HG03066 (cell line): ENCODE data around the gene JUND.
A peak's percentile ranks its signal among the peaks of the same experiment; 100 is the strongest.

Experiments used
- ATAC-seq: cut with Tn5 transposase; IDR thresholded peaks from one replicate; pipeline ENCODE4 v1.9.1; 2021; ENCODE audit warnings: low read depth; ENCODE audit not compliant: unreplicated experiment

JUND gene

DNA sequence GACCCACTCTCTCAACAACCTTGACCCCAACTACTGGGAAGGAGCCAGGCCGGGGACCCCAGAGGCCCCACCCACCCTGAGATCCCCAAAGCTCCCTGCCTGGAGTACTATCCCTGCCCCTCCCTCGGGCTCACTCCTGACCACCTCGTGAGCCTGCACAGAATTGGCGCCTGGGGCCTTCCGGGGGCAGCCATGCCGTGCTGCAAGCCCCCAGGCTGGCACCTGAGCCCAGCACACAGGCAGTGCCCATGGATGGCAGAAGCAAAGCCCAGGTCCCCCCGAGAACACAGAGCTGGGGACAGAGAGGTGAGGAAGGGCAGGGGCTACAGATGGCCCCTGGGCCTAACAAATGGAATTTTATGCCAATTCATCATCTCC is 27.5 kb upstream of the JUND start:
- ATAC-seq, result no peak

DNA sequence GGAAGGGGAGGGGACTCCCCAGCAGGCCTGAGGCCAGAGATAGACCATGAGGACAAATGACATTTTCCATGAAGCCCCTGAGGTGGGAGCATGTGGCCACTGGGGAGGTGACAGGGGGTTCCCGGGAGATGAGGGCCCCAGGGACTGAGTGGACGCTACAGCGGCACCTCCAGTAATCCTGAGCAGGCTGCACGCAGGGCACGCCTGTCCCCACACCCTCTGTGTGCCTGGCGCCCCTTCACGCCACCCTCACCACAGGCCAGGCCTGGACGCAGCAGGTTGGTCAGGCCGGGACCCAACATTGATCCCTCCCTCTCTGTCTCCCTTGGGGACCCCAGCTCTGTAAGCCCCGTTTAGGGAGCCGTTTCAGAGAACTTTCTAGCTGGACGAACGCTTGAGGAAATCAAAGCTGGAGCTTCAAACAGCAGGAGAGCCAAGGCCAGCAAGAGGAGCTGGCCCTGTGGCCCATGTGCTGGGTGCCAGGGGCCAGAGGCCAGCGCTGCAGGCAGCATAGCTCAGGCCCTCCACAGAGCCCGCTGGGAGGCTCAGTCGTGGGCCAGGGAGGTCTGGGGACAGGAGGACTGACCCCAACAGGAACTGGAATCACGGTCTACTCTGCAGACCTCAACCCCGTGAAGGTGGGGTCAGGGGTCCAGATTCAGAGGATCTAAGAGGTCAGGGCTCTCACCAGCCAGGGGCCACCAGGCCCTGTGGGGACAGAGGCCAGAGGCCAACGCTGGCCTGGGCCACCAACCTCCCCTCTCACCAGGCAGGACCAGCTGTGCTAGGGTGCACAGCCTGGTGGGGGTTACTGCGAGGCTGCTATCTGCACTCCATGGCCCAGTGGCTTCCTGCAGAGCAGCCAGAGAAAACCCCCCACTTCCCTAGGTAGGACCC is 26.9 kb upstream of the JUND start:
- ATAC-seq, result no peak

DNA sequence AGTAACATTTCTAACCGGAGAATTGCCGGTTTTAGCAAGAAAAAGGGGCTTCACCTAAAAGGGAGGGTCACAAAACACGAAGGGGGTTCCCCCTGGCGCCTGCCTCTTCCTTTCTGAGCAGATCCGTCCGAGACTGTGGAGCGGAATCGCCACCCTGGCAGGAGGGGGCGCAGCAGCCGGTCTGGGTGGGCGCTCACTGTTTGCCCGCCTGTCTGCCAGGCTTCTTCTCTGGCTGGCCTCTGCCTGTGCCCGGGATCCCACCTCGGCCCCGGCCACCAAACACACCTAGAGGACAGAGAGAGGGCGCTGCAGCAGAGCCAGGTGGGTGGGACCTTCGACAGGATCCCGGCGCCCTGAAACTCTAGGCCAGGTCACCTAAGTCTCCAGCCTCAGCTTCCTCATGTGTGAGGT is 25.9 kb upstream of the JUND start:
- no peak for ATAC-seq

DNA sequence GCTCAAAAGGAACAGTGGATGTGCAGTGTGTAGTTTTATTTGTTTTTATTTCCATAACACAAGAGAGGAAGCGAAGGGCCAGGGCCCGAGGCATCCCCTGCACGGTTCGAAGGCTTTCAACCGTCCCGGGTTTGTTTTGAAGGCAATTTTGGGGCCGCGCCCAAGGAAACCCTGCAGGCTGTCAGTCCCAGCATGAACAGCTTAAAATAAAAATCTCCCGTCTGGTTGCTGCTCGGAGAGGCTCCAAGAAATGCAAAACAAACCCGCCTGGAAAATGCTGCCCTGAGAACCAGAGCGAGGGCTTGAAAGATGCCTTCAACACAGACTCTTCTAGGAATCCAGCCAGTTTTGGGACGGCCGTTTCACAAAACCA is 25.5 kb upstream of the JUND start:
- no peak for ATAC-seq

DNA sequence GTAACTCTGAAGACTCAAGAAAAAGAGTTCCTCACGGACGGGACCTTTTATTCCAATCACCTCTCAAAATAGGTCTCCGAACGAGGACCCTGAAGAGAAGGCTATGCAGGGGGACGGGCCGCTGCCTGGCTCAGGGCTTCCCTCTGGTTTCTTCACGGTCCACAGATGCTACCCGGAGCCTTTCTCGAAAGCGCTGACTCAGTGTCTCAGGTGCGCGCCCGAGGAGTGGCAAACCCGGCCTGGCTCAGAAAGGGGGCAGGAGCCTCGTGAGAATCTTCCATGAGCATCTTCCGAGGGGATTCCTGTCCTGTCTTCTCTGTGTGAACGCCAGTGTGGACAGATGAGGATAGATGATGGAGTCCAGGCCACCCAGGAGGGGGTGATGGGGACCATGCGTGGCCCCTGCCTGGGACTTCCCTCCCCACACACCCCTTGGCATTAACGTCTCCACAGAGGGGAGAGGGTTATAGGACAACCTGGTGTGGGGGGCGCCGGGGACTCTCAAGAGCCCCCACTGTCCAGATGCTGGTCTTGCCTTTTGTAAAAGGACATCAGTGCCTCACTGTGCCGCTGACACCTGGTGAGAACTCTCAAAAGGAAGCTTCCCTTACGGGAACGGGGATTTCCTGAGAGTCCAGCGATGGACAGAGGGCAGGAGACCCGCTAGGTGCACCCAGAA is 24.9 kb upstream of the JUND start:
- no peak for ATAC-seq

DNA sequence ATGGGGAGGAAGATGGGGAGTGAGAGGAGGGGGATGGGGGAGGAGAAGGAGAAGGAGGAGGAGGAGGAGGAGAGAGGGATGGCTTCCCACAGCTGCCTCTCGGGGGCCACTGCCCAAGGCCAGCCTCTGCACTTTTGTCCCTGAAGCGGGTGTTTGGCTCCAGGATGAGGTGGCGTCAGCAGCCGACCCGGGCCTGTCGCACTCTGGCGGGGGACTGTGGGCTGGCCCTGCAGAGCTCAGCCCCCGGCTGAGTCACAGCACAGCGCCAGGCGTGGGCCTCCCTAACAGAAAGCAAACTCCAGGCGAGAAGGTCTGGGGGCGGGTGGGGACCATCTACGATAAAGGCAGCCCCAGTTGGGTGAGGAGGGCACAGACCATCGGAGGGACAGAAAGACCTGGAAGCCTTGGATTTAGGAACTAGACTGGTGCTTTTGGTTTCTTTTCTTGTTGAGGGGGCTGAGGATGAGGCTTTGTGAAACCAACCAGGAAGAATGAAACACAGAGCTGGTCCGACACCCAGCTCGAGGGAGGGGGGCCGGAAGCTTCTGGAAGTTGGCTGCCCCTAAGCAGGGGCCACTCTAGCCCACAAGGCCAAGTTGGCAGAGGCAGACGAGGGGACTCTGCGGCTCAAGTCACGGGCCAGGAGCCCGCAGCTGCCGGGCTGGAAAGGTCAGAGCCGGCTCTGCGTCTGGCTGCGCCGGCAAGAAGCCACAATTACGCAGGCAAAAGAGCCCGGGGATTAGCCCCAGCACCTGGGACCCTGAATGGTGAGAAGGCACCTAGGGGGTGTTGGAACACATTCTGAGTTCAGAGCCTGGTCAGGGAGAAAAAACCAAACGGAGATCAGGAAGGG is 23.3 kb upstream of the JUND start:
- no peak for ATAC-seq

DNA sequence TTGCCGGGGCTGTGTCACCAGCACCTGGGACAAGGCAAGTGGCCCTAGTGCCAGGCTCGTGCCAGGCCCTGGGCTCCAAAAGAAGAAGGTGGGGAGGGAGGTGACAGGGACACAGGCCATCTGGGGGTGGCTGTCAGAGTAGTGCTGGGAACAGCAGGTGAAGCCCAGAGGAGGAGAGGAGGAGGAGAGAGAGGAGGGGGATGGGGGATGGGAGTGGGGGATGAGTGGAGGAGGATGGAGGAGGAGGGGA is 22.7 kb upstream of the JUND start:
- no peak for ATAC-seq

DNA sequence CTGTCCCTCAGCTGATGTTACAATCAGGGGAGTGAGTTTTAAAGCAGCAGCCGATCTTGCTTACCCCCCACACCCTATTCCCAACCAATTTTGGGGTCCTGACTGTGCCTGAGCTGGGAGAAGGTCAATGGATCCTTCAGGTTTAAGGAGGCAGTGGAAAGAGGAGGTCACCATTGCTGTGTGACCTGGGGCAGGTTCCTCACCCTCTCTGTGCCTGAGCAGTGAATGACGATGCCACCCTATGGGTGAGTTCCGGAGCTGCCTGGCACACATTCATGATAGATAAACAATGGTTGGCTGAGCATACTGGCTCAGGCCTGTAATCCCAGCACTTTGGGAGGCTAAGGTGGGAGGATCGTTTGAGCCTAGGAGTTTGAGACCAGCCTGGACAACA is 20.3 kb upstream of the JUND start:
- ATAC-seq, result no peak

DNA sequence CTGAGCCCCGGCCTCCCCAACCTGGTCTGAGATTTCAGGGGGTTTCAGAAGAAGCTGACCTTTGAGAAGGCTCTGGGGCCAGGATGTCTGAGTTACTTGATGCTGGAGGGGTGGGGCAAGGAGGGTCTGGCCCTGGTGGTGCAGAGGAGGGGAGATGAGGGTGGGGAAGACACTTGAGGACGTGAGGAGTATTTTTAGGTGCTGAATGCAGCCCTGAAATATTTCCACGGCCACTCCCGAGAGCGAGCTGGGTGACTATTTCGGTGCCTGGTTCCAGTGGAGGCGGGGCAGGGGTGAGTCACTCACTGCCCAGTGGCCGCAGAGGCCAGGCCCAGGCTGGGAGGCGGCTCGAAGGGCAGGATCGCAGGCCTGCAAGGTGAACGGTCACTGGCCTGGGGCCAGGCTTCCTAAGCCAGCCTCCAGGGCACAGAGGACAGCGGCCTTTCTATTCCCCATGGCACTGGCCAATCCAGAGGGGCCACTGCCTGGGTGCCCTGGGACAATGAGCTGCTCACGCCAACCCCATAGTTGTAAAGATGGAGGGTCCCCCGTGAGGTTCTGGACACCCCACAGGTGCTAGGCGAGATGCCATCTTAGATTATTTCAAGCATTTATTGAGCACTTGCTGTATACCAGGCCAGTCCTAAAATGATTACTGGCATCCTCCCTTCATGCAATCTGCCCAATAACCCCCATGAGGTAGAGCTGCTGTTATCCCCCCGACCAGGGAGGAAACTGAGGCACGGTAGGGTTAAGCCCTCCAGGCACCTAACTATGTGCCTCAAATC is 19.7 kb upstream of the JUND start:
- no peak for ATAC-seq

DNA sequence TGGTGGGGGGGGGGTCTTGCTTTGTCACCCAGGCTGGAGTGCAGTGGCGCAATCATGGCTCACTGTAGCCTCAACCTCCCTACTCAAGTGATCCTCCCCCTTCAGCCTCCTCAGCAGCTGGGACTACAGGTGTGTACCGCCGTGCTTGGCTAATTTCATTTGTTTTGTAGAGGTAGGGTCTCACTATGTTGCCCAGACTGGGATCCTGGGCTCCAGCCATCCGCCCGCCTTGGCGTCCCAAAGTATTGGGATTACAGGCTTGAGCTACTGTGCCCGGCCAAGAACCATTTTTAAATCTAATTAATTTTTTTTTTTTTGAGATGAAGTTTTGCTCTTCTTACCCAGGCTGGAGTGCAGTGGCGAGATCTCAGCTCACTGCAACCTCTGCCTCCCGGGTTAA is 18.2 kb upstream of the JUND start:
- no peak for ATAC-seq

DNA sequence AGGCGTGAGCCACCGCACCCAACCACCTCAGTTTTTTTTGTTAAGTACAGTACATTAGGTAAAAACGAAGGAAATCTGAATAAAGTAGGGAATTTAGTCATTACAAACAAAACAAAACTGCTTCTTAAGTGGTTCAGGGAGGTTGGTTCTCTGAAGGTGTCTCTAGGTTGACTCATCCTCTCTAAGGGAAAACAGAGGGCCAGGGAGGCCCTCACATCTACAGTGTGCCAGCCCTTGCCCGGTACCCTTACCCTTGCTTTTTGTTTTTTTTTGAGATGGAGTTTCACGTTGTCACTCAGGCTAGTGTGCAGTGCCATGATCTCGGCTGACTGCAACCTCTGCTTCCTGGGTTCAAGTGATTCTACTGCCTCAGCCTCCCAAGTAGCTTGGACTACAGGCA is 17.2 kb upstream of the JUND start:
- no peak for ATAC-seq

DNA sequence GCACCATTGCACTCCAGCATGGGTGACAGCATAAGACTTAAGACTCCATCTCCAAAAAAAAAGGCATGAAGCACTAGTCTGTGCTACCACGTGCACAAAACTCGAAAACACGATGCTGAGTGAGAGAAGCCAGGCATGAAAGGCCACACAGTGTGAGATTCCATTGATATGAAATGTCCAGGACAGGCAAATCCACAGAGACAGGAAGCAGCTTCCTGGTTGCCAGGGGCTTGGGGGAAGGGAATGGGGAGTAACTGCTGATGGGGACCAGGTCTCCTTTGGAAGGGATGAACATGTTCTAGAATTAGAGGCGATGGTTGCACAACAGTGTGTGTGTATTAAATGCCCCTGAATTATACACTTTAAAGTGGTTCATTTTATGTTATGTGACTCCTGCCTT is 15.9 kb upstream of the JUND start:
- ATAC-seq, result no peak

DNA sequence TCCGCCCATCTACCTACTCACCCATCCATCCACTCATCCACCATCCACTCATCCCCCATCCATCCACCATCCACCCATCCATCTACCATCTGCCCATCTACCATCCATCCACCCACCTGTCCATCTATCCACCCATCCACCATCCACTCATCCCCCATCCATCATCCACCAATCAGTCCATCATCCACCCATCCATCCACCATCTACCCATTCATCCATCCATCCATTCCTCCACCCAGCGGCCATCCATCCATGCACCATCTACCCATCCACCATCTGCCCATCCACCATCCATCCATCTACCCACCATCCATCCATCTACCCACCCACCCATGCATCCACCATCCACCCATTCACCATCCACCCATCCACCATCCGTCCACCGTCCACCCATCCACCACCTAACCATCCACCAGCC is 13.6 kb upstream of the JUND start:
- no peak for ATAC-seq

DNA sequence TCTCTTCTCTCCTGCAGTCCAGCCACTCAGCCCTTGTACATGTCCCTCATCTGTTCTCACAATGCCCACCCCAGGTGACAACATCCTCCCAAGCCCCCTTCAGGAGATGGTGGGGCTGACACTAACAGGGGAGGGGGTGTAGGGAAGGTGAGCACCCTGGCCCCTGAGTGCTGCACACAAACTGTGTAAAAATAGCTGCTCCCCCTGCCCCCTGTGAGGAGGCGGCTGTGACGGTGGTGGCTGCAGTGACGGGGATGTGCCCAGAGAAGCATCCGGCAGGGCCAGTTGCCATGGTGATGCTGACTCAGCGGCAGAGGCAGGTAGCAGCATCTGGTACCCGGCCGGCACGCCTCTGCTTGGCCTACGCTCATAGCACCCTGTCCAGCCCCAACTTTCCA is 13.0 kb upstream of the JUND start:
- ATAC-seq, result no peak

DNA sequence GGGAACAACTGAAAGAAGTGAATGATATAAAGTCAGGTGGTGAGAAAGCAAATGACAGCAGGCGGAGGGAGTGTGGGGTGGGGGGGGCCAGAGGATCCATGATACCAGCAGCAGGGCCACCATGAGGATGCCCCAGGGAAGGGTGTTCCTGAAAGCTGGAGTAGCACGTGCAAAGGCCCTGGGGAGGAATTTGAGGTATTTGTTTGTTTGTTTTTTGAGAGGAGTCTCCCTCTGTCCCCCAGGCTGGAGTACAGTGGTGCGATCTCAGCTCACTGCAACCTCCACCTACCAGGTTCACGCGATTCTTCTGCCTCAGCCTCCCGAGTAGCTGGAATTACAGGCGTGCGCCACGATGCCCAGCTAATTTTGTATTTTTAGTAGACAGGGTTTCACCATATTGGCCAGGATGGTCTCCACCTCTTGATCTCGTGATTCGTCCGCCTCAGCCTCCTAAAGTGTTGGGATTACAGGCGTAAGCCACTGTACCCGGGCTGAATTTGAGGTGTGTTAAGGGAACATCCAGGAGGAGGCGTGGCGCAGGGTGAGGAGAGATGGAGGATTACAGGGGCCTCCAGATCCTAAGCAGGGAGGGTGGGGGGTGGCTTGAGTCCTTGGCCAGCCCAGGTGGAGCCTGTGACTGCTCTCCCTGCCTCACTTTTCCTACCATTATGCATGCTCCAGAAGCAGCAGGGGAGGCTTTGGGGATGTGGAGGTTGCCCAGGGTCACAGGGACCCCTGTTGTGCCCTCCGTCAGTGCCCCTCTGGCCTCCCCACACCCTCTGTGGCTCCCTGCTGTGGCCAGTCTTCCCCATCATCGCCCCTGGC is 12.4 kb upstream of the JUND start:
- ATAC-seq, result no peak

DNA sequence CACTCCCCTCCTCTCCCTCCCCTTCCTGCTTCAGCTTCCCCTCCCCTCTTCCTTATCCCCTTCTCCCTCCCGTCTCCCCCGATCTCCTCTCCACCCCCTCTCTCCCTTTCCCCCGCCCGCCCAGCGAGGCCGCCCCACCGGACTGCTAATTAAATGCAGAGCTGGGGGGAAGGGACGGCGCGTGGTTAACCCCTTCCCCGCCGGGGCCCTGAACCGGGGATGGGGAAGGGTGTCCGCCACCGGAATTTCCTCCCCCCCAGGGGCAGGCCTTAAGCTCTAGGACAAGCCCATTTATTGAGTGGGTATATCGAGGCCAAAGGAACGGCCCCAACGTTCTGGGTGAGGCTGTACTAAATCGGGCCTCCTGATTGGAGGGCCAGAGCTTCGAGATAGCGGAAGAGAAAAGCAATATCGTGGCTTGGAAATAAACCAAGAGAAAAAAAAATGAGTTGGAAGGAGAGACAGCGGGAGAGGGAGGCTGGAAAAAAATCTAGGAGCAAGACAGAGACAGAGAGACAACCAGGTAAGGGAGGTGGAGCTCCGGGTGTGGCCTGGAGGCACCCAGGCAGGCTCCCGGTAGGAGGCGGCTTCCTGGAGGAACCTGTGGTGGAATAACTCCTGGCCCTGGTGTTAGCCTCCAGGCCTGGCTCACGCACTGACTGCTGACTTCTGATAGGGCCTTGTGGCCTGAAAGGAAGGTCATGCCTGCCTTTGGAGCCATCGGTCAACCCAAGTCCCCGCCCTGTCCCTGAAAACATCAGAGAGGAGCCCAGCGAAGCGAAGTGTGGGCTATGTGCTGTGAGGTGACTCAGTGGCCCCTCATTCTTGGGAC is 11.6 kb upstream of the JUND start:
- no peak for ATAC-seq

DNA sequence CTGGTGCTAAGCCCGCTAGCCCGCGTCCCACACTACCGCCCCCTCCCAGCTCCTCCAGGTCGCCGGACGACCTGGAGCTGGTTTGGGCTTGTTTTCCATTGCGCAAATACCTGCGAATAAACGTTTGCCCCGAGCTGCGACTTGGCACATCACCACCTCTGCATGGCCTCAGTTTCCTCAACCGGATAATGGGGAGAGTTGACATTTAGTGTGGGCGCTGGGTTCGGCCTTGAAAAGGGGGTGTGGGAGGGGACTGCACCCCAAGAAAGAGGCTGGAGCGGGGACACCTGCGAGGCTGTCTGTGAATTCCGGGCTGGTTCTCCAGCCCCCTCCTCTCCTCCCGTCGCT is 11.0 kb upstream of the JUND start:
- ATAC-seq, result no peak

DNA sequence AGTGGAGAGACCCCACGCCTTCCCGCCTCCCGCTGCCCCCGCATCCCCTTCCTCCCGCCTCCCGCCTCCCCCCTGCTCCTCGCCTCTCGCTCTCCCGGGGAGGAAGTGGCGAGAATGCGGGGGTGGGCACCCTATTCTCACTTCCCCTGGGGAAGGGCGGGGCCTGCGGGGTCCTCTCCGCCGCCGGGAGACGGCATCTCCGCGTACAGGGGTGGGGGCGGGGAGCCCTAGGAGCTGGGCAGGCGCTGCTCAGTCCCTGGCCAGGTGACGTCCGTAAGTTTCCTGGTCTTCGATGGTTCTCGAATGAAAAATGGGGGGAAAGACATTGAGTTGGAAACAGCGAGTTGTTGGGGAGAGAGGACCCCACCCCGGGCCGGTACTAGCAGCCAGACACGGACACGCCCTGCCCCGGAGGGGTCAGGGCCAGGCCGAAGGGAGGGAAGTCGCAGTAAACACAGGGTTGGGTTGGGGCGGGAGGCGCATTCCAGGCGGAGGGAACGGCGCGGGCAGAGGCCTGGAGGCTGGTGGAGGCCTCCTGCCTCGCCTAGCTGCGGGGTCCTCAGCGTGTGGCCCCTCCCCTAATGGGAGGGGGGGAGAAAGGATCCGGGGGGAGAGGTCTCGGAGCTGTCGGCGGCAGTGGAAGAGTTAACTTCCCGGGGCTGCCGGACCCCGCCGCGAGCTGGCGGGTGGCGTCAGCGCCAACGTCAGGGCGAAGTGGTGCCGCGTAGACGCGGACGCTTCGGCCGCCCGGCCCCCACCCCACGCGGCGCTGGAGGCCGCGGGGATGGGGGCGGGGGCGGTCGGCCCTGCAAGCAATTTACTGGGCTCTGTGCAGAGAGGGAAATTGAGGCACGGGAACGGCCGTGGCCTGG is 10.4 kb upstream of the JUND start:
- ATAC-seq, result peak; percentile 51
